ENCODE data around the gene TBC1D7.

- TF ChIP-seq CTCF (IDR thresholded peaks at IDR 0.05; ENCODE audit: insufficient read depth, low read length, poor library complexity, severe bottlenecking) (no peak), EZH2phosphoT487 (conservative IDR thresholded peaks at IDR 0.05; ENCODE audit: low read length) (no peak)
These were observed 8.3 kb downstream of the TBC1D7 start for GRCh38 chr6:13319891-13320564.

All from SU-DHL-6 (cell line).